Ovary (tissue), 3 donors: ENCODE data around the gene RHOU.

ENCODE experiments used
- EP300 ChIP-seq: sonication (generic); formaldehyde crosslinking; IDR thresholded peaks from one replicate; pipeline ENCODE4 v1.6.1; 2017; ENCODE audit warnings: antibody characterized with exemption
- POLR2A ChIP-seq: fragments of 450-650 bp; IDR thresholded peaks from one replicate; pipeline ENCODE4 v1.6.1; 2017; ENCODE audit warnings: antibody characterized with exemption, mild to moderate bottlenecking, moderate library complexity
- TF ChIP-seq, protein P1 (sequence below), 3 donors: fragments of 450-650 bp in 2 of 3; fragments of 200-600 bp in 1 of 3; IDR thresholded peaks; one replicate each; pipeline versions ENCODE4 v1.5.1 to v1.8.0; 2016 to 2022; ENCODE audit warnings: antibody characterized with exemption in 3 of 3, mild to moderate bottlenecking in 1 of 3
- donor health status: DM: no; HTN: no; CAD: no.

DNA sequence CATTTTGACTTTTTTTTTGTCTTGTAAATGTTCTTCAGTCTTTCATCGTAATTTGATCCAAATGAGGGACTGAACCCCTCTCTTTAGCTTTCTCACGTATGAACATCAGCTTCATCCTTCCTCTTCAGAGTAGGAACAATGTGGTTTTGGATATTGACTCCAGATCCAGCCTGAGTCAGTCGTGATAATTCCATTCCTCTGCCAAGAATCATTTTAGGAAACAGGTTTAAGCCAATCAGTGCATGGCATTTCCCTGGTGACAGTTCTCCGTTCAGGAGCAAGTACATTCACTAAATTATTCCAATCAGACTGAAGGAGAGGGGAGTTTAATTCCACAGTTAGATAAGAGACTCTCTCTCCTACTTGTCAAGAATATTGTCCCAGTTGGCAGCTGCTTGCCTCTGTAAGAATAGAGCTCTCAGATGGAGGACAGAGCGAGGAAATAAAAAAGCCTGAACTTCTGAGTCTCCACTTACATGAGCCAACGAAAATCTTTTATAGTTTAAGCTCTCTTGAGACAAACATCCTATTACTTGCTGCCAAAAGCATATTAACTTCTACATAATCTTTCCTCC, 18.6 kb downstream of the RHOU start:
- TF ChIP-seq, protein P1, sequence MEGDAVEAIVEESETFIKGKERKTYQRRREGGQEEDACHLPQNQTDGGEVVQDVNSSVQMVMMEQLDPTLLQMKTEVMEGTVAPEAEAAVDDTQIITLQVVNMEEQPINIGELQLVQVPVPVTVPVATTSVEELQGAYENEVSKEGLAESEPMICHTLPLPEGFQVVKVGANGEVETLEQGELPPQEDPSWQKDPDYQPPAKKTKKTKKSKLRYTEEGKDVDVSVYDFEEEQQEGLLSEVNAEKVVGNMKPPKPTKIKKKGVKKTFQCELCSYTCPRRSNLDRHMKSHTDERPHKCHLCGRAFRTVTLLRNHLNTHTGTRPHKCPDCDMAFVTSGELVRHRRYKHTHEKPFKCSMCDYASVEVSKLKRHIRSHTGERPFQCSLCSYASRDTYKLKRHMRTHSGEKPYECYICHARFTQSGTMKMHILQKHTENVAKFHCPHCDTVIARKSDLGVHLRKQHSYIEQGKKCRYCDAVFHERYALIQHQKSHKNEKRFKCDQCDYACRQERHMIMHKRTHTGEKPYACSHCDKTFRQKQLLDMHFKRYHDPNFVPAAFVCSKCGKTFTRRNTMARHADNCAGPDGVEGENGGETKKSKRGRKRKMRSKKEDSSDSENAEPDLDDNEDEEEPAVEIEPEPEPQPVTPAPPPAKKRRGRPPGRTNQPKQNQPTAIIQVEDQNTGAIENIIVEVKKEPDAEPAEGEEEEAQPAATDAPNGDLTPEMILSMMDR (IDR thresholded peaks at IDR 0.05): no peak
- no peak for TF ChIP-seq EP300
- no peak for TF ChIP-seq POLR2A
